Bone marrow (tissue), 2 donors: ENCODE results near the gene AKR1E2.
A peak's percentile ranks its signal among the peaks of the same experiment; 100 is the strongest.

Experiments used
- DNase-seq, 2 donors: peaks; one replicate each; lab custom pipeline; 2025; lab: John Stamatoyannopoulos, UW

AKR1E2 gene

GRCh38 chr10:4825868-4826791 lies at the start of gene AKR1E2:
Gene AKR1E2 (plus strand): TSS chr10:4826207. CDS start chr10:4826325, 118 bp downstream.
- DNase-seq: peak; percentile 65 to 66

- DNase-seq: no peak
These were observed 49.8 kb upstream of the AKR1E2 start for GRCh38 chr10:4776234-4776638.

- no peak for DNase-seq
These were observed 47.2 kb upstream of the AKR1E2 start for GRCh38 chr10:4778761-4779160.

GRCh38 chr10:4780091-4780490 lies 45.9 kb upstream of the AKR1E2 start:
- no peak for DNase-seq

GRCh38 chr10:4780782-4781181 lies 45.2 kb upstream of the AKR1E2 start:
- DNase-seq: no peak

GRCh38 chr10:4781955-4782354 lies 44.1 kb upstream of the AKR1E2 start:
- DNase-seq: no peak

GRCh38 chr10:4784667-4785333 lies 41.2 kb upstream of the AKR1E2 start:
- DNase-seq: no peak

GRCh38 chr10:4786043-4786839 lies 39.8 kb upstream of the AKR1E2 start:
- DNase-seq: no peak

GRCh38 chr10:4790045-4790444 lies 36.0 kb upstream of the AKR1E2 start:
- DNase-seq: no peak

- DNase-seq: no peak
These were observed 35.1 kb upstream of the AKR1E2 start for GRCh38 chr10:4790922-4791321.

GRCh38 chr10:4792381-4792780 lies 33.6 kb upstream of the AKR1E2 start:
- DNase-seq: no peak

- DNase-seq: no peak
These were observed 24.6 kb upstream of the AKR1E2 start for GRCh38 chr10:4801405-4801804.

GRCh38 chr10:4802711-4803487 lies 23.1 kb upstream of the AKR1E2 start:
- no peak for DNase-seq

GRCh38 chr10:4803822-4804221 lies 22.2 kb upstream of the AKR1E2 start:
- no peak for DNase-seq

- DNase-seq: no peak
These were observed 21.5 kb upstream of the AKR1E2 start for GRCh38 chr10:4804465-4804864.

- no peak for DNase-seq
These were observed 19.5 kb upstream of the AKR1E2 start for GRCh38 chr10:4806534-4806933.

GRCh38 chr10:4807761-4808507 lies 18.1 kb upstream of the AKR1E2 start:
- DNase-seq: no peak

GRCh38 chr10:4809156-4809555 lies 16.9 kb upstream of the AKR1E2 start:
- DNase-seq: no peak

GRCh38 chr10:4810092-4810491 lies 15.9 kb upstream of the AKR1E2 start:
- DNase-seq: no peak

GRCh38 chr10:4812046-4812445 lies 14.0 kb upstream of the AKR1E2 start:
- DNase-seq: no peak

- DNase-seq: no peak
These were observed 13.0 kb upstream of the AKR1E2 start for GRCh38 chr10:4813023-4813422.
